HEK293T (cell line): ENCODE results near the gene ADGRB2.

ENCODE experiments used
- ARNT ChIP-seq: fragments of 450-650 bp; IDR thresholded peaks from 2 replicates; pipeline ENCODE4 v1.6.1; 2017; ENCODE audit warnings: mild to moderate bottlenecking
- BHLHE40 ChIP-seq: fragments of 450-650 bp; IDR thresholded peaks from 2 replicates; pipeline ENCODE4 v1.6.1; 2016; ENCODE audit warnings: mild to moderate bottlenecking, moderate library complexity, borderline replicate concordance
- FOXA1 ChIP-seq: fragments of 450-650 bp; IDR thresholded peaks from 2 replicates; pipeline ENCODE4 v1.6.1; 2016; ENCODE audit warnings: mild to moderate bottlenecking
- FOXK2 ChIP-seq: fragments of 450-650 bp; IDR thresholded peaks from 2 replicates; pipeline ENCODE4 v1.6.1; 2016; ENCODE audit warnings: mild to moderate bottlenecking
- FOXM1 ChIP-seq: fragments of 450-650 bp; IDR thresholded peaks from 2 replicates; pipeline ENCODE4 v1.6.1; 2017; ENCODE audit warnings: mild to moderate bottlenecking, borderline replicate concordance
- L3MBTL2 ChIP-seq: fragments of 450-650 bp; conservative IDR thresholded peaks from 2 replicates; pipeline ENCODE4 v1.6.1; 2016; ENCODE audit warnings: mild to moderate bottlenecking
- NFRKB ChIP-seq: fragments of 450-650 bp; IDR thresholded peaks from 2 replicates; pipeline ENCODE4 v1.6.1; 2016; ENCODE audit warnings: mild to moderate bottlenecking, moderate library complexity
- SP1 ChIP-seq: fragments of 450-650 bp; IDR thresholded peaks from 2 replicates; pipeline ENCODE4 v1.6.1; 2017
- TARDBP ChIP-seq: fragments of 450-650 bp; IDR thresholded peaks from 2 replicates; pipeline ENCODE4 v1.6.1; 2016
- TF ChIP-seq, protein P1 (sequence below): fragments of 450-650 bp; IDR thresholded peaks from 2 replicates; pipeline ENCODE4 v1.6.1; 2016

DNA sequence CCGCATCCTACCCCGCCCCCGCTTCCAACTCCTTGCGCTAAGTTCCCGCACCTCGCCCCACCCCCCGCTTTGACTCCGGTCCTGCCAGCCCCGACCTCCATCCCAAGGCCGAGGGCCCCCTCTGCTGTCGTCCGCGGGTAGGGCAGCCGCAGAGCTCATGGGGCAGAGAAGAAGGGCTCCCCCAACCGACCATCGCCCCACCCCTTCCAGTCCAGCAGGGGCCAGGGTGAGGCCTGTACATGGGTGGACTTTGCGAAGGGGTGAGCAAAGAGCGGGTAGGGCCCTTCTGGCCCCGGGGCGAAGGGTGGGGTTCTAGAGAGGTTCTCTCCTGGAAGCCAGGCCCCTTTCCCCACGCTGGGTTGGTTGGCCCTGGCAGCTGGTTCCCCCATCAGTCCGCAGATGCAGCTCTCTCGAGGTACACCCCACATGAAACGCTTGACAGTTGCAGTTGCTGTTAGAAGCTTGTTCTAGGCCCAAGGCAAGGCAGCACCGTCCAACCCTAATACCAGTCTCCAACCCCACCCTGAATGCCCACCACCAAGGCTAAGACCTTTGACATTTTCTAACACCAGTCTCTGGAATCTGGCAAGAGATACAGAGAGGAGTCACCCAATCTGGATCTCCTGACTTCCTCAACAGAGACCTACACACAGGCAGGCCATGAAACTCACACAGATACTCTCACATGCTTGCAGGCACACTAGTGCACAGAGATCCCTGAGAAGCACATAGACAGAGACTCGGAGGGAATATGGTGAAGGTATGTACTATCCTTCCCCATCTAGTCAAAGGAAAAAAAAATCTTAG lies 25.3 kb upstream of the ADGRB2 start:
- TF ChIP-seq ARNT (0 out of 2 replicates have a peak, but pooled peaks have one; percentile 17), BHLHE40 (no peak), FOXA1 (no peak), SP1 (no peak), L3MBTL2 (no peak), TARDBP (no peak), NFRKB (no peak), FOXM1 (no peak), FOXK2 (no peak)
- TF ChIP-seq, protein P1, sequence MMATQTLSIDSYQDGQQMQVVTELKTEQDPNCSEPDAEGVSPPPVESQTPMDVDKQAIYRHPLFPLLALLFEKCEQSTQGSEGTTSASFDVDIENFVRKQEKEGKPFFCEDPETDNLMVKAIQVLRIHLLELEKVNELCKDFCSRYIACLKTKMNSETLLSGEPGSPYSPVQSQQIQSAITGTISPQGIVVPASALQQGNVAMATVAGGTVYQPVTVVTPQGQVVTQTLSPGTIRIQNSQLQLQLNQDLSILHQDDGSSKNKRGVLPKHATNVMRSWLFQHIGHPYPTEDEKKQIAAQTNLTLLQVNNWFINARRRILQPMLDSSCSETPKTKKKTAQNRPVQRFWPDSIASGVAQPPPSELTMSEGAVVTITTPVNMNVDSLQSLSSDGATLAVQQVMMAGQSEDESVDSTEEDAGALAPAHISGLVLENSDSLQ = no peak
